Hypothalamus (tissue), 51 donors: ENCODE results near the gene SMC6.

Experiments
- DNase-seq, 51 donors: peaks; one replicate each; lab custom pipeline; 2025; lab: John Stamatoyannopoulos, UW

The SMC6 gene

GRCh38 chr2:17717666-17718065, 35.9 kb downstream of the SMC6 start:
- DNase-seq = no peak

- DNase-seq = peak in 18 of 51 donors; percentile 0 to 47 (median 13)
These were observed 40.3 kb downstream of the SMC6 start for GRCh38 chr2:17713291-17713690.

- DNase-seq = no peak
These were observed 42.9 kb downstream of the SMC6 start for GRCh38 chr2:17710547-17711248.

GRCh38 chr2:17709897-17710296, 43.7 kb downstream of the SMC6 start:
- no peak for DNase-seq

- no peak for DNase-seq
These were observed 45.1 kb downstream of the SMC6 start for GRCh38 chr2:17708501-17708900.

- no peak for DNase-seq
These were observed 46.8 kb downstream of the SMC6 start for GRCh38 chr2:17706845-17707244.

GRCh38 chr2:17690776-17691175, 62.8 kb downstream of the SMC6 start:
- DNase-seq = no peak

GRCh38 chr2:17689010-17689409, 64.6 kb downstream of the SMC6 start:
- DNase-seq = no peak

- DNase-seq = no peak
These were observed 65.0 kb downstream of the SMC6 start for GRCh38 chr2:17688600-17688999.

- DNase-seq = no peak
These were observed 69.6 kb downstream of the SMC6 start for GRCh38 chr2:17683981-17684380.

GRCh38 chr2:17682098-17682857, 71.3 kb downstream of the SMC6 start:
- DNase-seq = no peak

GRCh38 chr2:17680119-17680518, 73.5 kb downstream of the SMC6 start:
- DNase-seq = no peak

GRCh38 chr2:17674817-17675216, 78.8 kb downstream of the SMC6 start:
- no peak for DNase-seq

- no peak for DNase-seq
These were observed 80.9 kb downstream of the SMC6 start for GRCh38 chr2:17672583-17673317.

GRCh38 chr2:17667898-17668297, 85.7 kb downstream of the SMC6 start:
- no peak for DNase-seq

GRCh38 chr2:17664534-17664933, 89.1 kb downstream of the SMC6 start:
- no peak for DNase-seq

GRCh38 chr2:17662723-17663122, 90.9 kb downstream of the SMC6 start:
- no peak for DNase-seq

- no peak for DNase-seq
These were observed 92.2 kb downstream of the SMC6 start for GRCh38 chr2:17661460-17661859.

- no peak for DNase-seq
These were observed 93.4 kb downstream of the SMC6 start for GRCh38 chr2:17660219-17660618.

- no peak for DNase-seq
These were observed 95.3 kb downstream of the SMC6 start for GRCh38 chr2:17658251-17658843.

GRCh38 chr2:17657759-17658158, 95.9 kb downstream of the SMC6 start:
- DNase-seq = no peak
